NCI-H2107 (cell line): ENCODE data around the gene SPDYE16.
"Not testable (repeated sequence)": the region's sequence is repeated elsewhere in the genome, so short reads cannot be mapped to it uniquely, and the experiment has no call there.

Source experiments
- DNase-seq: peaks from one replicate; lab custom pipeline; 2025; lab: John Stamatoyannopoulos, UW

The SPDYE16 gene

DNA sequence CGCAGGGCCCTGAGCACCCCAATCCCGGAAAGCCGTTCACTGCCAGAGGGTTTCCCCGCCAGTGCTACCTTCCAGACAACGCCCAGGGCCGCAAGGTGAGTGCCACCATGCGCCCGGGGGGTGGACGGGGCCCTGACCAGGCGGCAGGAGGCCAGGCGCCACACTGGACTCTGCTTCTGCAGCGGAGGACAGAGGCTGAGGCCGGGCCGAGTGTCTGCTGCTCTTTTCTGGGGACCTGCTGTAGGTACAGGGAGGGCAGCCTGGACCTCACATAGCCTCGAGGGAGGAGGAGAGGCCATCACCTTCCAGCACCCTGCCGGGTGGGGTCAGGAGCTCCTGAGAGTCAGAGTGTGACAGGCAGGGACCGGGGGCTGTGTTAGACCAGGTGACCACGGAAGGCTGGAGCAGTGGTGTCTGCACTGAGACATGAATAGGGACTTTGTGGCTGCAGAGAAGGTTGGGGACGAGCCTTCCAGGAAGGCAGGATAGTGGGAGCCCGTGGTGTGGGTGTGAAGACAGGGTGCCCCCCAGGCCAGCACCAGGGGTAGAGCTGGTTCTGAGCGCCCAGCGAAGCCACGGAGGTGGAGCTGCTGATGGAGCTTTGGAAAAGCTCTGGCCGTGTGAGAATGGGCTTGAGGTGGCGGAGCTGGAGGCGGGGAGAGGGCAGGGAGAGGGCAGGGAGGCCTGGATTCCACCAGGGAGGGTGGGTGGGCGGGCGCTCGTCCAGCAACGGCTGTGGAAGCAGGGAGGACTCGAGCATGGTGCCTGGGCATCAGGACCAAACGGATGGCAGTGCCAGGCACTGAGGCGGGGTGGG, 38.5 kb downstream of the SPDYE16 start:
- DNase-seq = not testable (repeated sequence)

- DNase-seq = not testable (repeated sequence)
Measured at GRCh38 chr7:76503244-76503643, 39.9 kb downstream of the SPDYE16 start.

DNA sequence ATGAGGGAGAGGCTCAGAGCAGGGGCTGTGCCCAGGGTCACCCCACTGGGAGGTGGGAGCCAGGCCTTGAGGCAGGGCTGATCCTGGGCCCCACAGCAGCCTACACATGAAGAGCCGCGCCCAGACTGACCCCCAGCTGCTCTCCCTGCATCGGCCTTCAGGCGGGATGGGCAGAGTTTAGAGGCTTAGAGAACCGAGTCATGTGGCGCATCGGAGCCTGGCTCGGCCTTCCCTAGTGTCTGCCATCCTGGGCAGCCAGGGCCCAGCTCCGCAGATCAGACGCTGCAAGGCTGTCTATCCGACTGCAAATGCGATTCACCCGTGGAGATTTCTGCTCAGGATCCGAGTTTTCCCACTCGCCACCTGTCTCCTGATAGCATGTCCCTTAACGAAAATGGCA, 40.3 kb downstream of the SPDYE16 start:
- DNase-seq = not testable (repeated sequence)

- not testable (repeated sequence) for DNase-seq
Measured at GRCh38 chr7:76502224-76502623, 40.9 kb downstream of the SPDYE16 start.

GRCh38 chr7:76499924-76500241, 43.2 kb downstream of the SPDYE16 start:
- DNase-seq = not testable (repeated sequence)

GRCh38 chr7:76499201-76499923, 43.7 kb downstream of the SPDYE16 start:
- DNase-seq = not testable (repeated sequence)

- DNase-seq = not testable (repeated sequence)
Measured at GRCh38 chr7:76498583-76499200, 44.4 kb downstream of the SPDYE16 start.

- not testable (repeated sequence) for DNase-seq
Measured at GRCh38 chr7:76497918-76498582, 45.0 kb downstream of the SPDYE16 start.

DNA sequence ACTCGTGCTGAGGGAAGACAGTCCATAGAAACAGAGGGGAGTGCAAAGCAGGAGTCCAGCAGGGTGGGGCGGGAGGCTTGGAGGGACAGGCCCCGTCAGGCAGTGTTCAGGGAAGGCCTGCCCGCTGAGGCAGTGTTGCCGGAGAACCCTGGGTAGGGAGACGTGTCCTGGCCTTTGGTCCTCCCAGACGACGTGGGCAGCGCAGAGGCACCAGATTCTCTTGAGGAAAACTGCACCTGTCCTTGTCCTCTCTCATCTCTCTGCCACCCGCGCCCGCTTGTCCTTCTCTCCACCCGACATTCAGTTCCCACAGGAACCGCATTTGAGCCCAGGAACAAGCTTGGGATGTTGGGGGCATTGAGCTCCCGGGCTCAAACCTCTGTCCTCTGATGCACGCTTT, 47.4 kb downstream of the SPDYE16 start:
- not testable (repeated sequence) for DNase-seq

- not testable (repeated sequence) for DNase-seq
Measured at GRCh38 chr7:76492139-76492538, 51.0 kb downstream of the SPDYE16 start.

DNA sequence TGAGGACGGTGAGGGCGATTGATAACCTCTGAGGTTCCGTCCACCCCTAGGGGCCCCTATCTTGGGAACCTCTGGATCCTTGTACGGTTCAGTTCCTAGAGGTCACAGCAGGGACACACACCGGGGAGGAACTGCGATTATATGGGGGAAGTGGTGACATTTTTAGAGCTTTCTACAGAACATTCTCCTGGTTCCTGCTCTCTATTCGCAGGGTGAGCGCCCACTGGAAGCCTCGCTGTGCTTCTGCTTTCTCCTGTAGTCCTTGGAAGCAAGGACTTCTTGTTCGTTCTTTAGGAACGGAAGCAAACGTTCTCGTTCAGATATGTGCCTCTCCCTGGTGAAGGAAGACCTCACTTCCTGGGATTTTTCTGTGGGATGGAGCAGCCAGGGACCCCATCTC, 55.1 kb downstream of the SPDYE16 start:
- not testable (repeated sequence) for DNase-seq

GRCh38 chr7:76486618-76487017, 56.5 kb downstream of the SPDYE16 start:
- DNase-seq = not testable (repeated sequence)

DNA sequence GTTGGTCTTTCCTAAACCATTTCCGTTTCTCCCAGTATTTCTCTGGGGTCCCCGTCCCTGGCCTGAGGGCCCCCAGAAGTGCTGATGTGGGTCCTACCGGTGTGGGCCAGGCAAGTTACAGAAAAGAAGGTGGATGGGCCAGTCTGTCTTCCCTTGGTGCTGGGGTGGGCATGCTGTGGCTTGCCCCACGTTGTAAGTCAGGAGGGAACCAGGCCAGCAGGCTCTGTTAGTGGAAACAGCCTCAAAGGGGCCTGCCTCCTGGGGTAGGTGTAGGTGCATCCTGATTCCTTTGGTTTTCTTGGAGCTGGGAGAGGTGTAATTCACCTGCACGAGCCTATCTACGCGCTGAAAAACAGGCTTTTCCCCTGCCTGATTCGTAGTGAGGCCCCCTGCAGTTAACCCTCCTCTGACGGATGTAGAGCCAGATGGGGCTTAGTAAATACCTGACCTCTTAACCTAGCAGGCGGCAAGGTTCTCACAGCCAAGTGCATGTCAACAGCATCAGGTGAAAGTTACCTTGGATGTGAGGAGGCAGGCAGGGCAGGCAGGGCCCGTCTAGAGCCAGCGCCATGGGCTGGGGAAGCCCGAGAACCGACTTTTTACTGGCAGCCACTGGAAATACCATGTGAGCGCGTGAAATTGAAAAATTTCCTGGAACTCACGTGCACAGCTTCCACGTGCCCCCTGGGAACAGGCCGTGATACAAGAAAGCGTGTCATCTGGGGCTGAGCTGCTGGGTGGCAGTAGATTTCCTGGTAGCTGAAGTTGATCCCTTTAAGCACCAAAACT, 57.1 kb downstream of the SPDYE16 start:
- DNase-seq = not testable (repeated sequence)

DNA sequence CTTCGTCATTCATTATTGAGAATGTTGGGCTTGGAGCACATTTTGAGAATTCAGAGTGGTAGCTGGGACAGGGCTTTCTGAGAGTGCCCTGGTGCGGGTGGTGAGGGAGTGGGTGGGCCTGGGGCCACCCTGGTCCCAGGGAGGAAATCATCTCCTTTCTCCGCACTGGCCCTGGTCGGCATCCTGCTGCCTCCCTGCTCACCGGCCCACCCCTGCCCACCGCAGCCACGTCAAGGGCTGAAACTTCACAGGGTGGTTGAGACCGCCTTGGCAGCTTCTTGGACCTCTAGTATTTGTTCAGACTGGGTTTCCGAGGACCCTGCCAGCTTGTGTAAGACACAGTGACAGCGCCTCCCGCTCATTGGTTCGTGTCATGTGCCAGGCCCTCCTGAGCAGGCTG, 58.6 kb downstream of the SPDYE16 start:
- not testable (repeated sequence) for DNase-seq

- not testable (repeated sequence) for DNase-seq
Measured at GRCh38 chr7:76483081-76483480, 60.0 kb downstream of the SPDYE16 start.

GRCh38 chr7:76482660-76483059, 60.4 kb downstream of the SPDYE16 start:
- not testable (repeated sequence) for DNase-seq
